ENCODE data around the gene EEFSEC.

The EEFSEC gene

GRCh38 chr3:128419311-128419710 lies 266.0 kb downstream of the EEFSEC start:
- DNase-seq, result no peak

- no peak for DNase-seq
These were observed 267.0 kb downstream of the EEFSEC start for GRCh38 chr3:128420289-128420688.

GRCh38 chr3:128420720-128421438 lies 267.6 kb downstream of the EEFSEC start:
- DNase-seq, result no peak

GRCh38 chr3:128421439-128421836 lies 268.2 kb downstream of the EEFSEC start:
- DNase-seq, result no peak

- DNase-seq, result no peak
These were observed 268.7 kb downstream of the EEFSEC start for GRCh38 chr3:128421966-128422365.

- DNase-seq, result no peak
These were observed 269.7 kb downstream of the EEFSEC start for GRCh38 chr3:128422762-128423524.

- no peak for DNase-seq
These were observed 270.4 kb downstream of the EEFSEC start for GRCh38 chr3:128423525-128424147.

- DNase-seq, result peak; percentile 87
These were observed 271.3 kb downstream of the EEFSEC start for GRCh38 chr3:128424508-128425069.

GRCh38 chr3:128425142-128425845 lies 272.0 kb downstream of the EEFSEC start:
- DNase-seq, result no peak

- no peak for DNase-seq
These were observed 272.5 kb downstream of the EEFSEC start for GRCh38 chr3:128425846-128426127.

GRCh38 chr3:128426128-128426921 lies 273.0 kb downstream of the EEFSEC start:
- peak; percentile 32 for DNase-seq

- no peak for DNase-seq
These were observed 274.0 kb downstream of the EEFSEC start for GRCh38 chr3:128427175-128427857.

GRCh38 chr3:128427872-128428822 lies 274.9 kb downstream of the EEFSEC start:
- no peak for DNase-seq

GRCh38 chr3:128429275-128429674 lies 276.0 kb downstream of the EEFSEC start:
- no peak for DNase-seq

- no peak for DNase-seq
These were observed 276.5 kb downstream of the EEFSEC start for GRCh38 chr3:128429751-128430150.

GRCh38 chr3:128430301-128430700 lies 277.0 kb downstream of the EEFSEC start:
- DNase-seq, result no peak

GRCh38 chr3:128430731-128431130 lies 277.4 kb downstream of the EEFSEC start:
- no peak for DNase-seq

GRCh38 chr3:128431803-128432300 lies 278.6 kb downstream of the EEFSEC start:
- DNase-seq, result no peak

- DNase-seq, result no peak
These were observed 279.2 kb downstream of the EEFSEC start for GRCh38 chr3:128432301-128432970.

Data from fibroblast of skin of right biceps (primary cell).